GM23248 (cell line): ENCODE results near the gene PPBP. TPM values are rescaled to one million over a fixed set of nuclear protein-coding genes. Genes with fewer than 3 reads are reported as not detected.
A peak's percentile ranks its signal among the peaks of the same experiment; 100 is the strongest.

ENCODE experiments used
- DNase-seq: peaks from one replicate; pipeline ENCODE4 v3.0.0-alpha.2; 2015
- H2AFZ ChIP-seq: fragments of 200-600 bp; sonication (generic); 2 replicates; pipeline ENCODE4 v1.6.1; 2016; ENCODE audit warnings: antibody characterized with exemption
- H3F3A ChIP-seq: fragments of 200-600 bp; sonication (generic); 2 replicates; pipeline ENCODE4 v1.6.1; 2016; ENCODE audit warnings: mild to moderate bottlenecking, antibody characterized with exemption, mixed run types; ENCODE audit not compliant: insufficient read depth
- H3K27ac ChIP-seq: fragments of 200-600 bp; sonication (generic); 2 replicates; pipeline ENCODE4 v1.5.1; 2016; ENCODE audit warnings: mild to moderate bottlenecking
- H3K27me3 ChIP-seq: fragments of 200-600 bp; sonication (generic); replicated peaks from 2 replicates; pipeline ENCODE4 v1.6.1; 2016; ENCODE audit warnings: mild to moderate bottlenecking; ENCODE audit not compliant: insufficient read depth
- H3K36me3 ChIP-seq: fragments of 200-600 bp; sonication (generic); 2 replicates; pipeline ENCODE4 v1.6.1; 2016; ENCODE audit warnings: low read depth, mild to moderate bottlenecking
- H3K4me1 ChIP-seq: fragments of 200-600 bp; sonication (generic); 2 replicates; pipeline ENCODE4 v1.6.1; 2016; ENCODE audit warnings: mild to moderate bottlenecking; ENCODE audit not compliant: insufficient read depth
- H3K4me2 ChIP-seq: fragments of 200-600 bp; sonication (generic); one replicate; pipeline ENCODE4 v1.6.1; 2016; ENCODE audit warnings: mild to moderate bottlenecking; ENCODE audit not compliant: unreplicated experiment
- H3K4me3 ChIP-seq: fragments of 200-600 bp; sonication (generic); 2 replicates; pipeline ENCODE4 v1.5.1; 2016; ENCODE audit warnings: mild to moderate bottlenecking
- H3K79me2 ChIP-seq: fragments of 200-600 bp; sonication (generic); 2 replicates; pipeline ENCODE4 v1.6.1; 2016; ENCODE audit warnings: mild to moderate bottlenecking; ENCODE audit not compliant: insufficient read depth
- H3K9ac ChIP-seq: fragments of 200-600 bp; sonication (generic); 2 replicates; pipeline ENCODE4 v1.6.1; 2016; ENCODE audit warnings: mild to moderate bottlenecking
- H3K9me2 ChIP-seq: fragments of 200-600 bp; sonication (generic); 2 replicates; pipeline ENCODE4 v1.6.1; 2016; ENCODE audit warnings: mixed run types, mild to moderate bottlenecking, moderate library complexity; ENCODE audit not compliant: insufficient read depth
- H3K9me3 ChIP-seq: fragments of 200-600 bp; sonication (generic); one replicate; pipeline ENCODE4 v1.6.1; 2017; ENCODE audit warnings: low read depth
- H4K20me1 ChIP-seq: fragments of 200-600 bp; sonication (generic); 2 replicates; pipeline ENCODE4 v1.6.0; 2016; ENCODE audit not compliant: insufficient read depth
- EZH2 ChIP-seq: fragments of 200-600 bp; sonication (generic); IDR thresholded peaks from 2 replicates; pipeline ENCODE4 v1.6.1; 2018; ENCODE audit warnings: antibody characterized with exemption, mild to moderate bottlenecking; ENCODE audit not compliant: insufficient read depth, poor library complexity, severe bottlenecking
- EZH2phosphoT487 ChIP-seq: fragments of 200-600 bp; sonication (generic); IDR thresholded peaks from 2 replicates; pipeline ENCODE4 v1.6.1; 2018; ENCODE audit warnings: antibody characterized with exemption, moderate library complexity, mild to moderate bottlenecking, low read depth; ENCODE audit not compliant: insufficient read depth
- WGBS, 2 experiments: methylation state at CpG; one replicate each; pipeline ENCODE4 v1.1.6; 2015 to 2017; ENCODE audit warnings: low lambda C conversion rate in 2 of 2, low coverage in 1 of 2; ENCODE audit errors: missing lambda C conversion rate in 2 of 2; 5-methylcytosine and 5-hydroxymethylcytosine counted together
- in situ Hi-C: fragments of 300-500 bp; cut with MboI; formaldehyde crosslinking; loops from 2 replicates; pipeline ENCODE4 v1.15.0; 2020
- polyA plus RNA-seq: library from polyadenylated mRNA; unstranded; fragments of >200 nt; fragmentation: Nextera tagmentation; extraction: Ambion mirVana; gene quantifications from 2 replicates; pipeline ENCODE4 v1.2.1, GENCODE V29; 2016
- total RNA-seq: library from RNA; depleted of rRNA; stranded (reverse); fragments of >200 nt; shearing (Covaris generic); gene quantifications from 2 replicates; pipeline ENCODE4 v1.2.3, GENCODE V29; 2014

The PPBP gene
- total and polyA plus RNA-seq, 2 experiments from 2014 or later, result not detected

GRCh38 chr4:74005528-74005927, 17.5 kb upstream of the PPBP start:
- H3F3A ChIP-seq, result peaks cover 23% of the 10 kb centered on the region
- H3K27me3 ChIP-seq, result no peaks in the 10 kb centered on the region
- no peaks in the 10 kb centered on the region for H3K79me2 ChIP-seq
- no peaks in the 10 kb centered on the region for H3K9me3 ChIP-seq
- H4K20me1 ChIP-seq, result no peaks in the 10 kb centered on the region
- TF ChIP-seq EZH2phosphoT487, result no peak
- no peak for TF ChIP-seq EZH2
- no peak overlapping the region for H2AFZ ChIP-seq
- no peaks in the 10 kb centered on the region for H3K36me3 ChIP-seq
- H3K9me2 ChIP-seq, result no peaks in the 10 kb centered on the region
- 0 out of 2 replicates have a peak overlapping the region, but pooled peaks have one; percentile 1 for H3K9ac ChIP-seq
- peak; percentile 10 for DNase-seq
- peak overlapping the region; percentile 52 for H3K4me2 ChIP-seq
- in situ Hi-C loops, result no loop called here
- peak overlapping the region; percentile 13; the same call in 1 of the 2 replicates for H3K4me3 ChIP-seq
- H3K4me1 ChIP-seq, result peaks cover 17% of the 10 kb centered on the region
- WGBS, 2 experiments, result 29 to 30% methylated on average over 3 of the region's 3 CpGs
- H3K27ac ChIP-seq, result peak overlapping the region; percentile 49; the same call in 1 of the 2 replicates

- 85 to 88% methylated on average over 4 of the region's 4 CpGs for WGBS, 2 experiments
- Histone ChIP-seq H3K4me2 (no peak overlapping the region), H3K9me3 (no peaks in the 10 kb centered on the region), H4K20me1 (no peaks in the 10 kb centered on the region), H3K27ac (no peak overlapping the region), H3K27me3 (no peaks in the 10 kb centered on the region), H2AFZ (no peak overlapping the region), H3K79me2 (no peaks in the 10 kb centered on the region), H3K36me3 (no peaks in the 10 kb centered on the region), H3K9me2 (no peaks in the 10 kb centered on the region), H3F3A (peaks cover 23% of the 10 kb centered on the region), H3K4me3 (no peak overlapping the region), H3K9ac (no peak overlapping the region), H3K4me1 (peaks cover 17% of the 10 kb centered on the region)
- no peak for TF ChIP-seq EZH2phosphoT487
- TF ChIP-seq EZH2, result no peak
- in situ Hi-C loops, result no loop called here
- DNase-seq, result no peak
Measured at GRCh38 chr4:74004668-74005067, 16.7 kb upstream of the PPBP start.

- Histone ChIP-seq H3K4me1 (peaks cover 4% of the 10 kb centered on the region), H3K4me3 (no peak overlapping the region), H3K4me2 (no peak overlapping the region), H3K9ac (no peak overlapping the region), H3K9me3 (no peaks in the 10 kb centered on the region), H3K27me3 (0 out of 2 replicates have a peak, but pooled peaks cover 4% of the 10 kb centered on the region), H3F3A (peaks cover 7% of the 10 kb centered on the region), H3K27ac (no peak overlapping the region), H2AFZ (no peak overlapping the region), H3K36me3 (no peaks in the 10 kb centered on the region), H3K79me2 (no peaks in the 10 kb centered on the region), H4K20me1 (no peaks in the 10 kb centered on the region), H3K9me2 (no peaks in the 10 kb centered on the region)
- TF ChIP-seq EZH2, result no peak
- TF ChIP-seq EZH2phosphoT487, result no peak
- 92% methylated on average over 6 of the region's 6 CpGs for WGBS, 2 experiments
- in situ Hi-C loops, result no loop called here
- DNase-seq, result no peak
Measured at GRCh38 chr4:74000301-74000700, 12.3 kb upstream of the PPBP start.

- Histone ChIP-seq H3K9me2 (no peaks in the 10 kb centered on the region), H3K4me3 (peak within 1 kb of the TSS; percentile 66), H3K27me3 (0 out of 2 replicates have a peak, but pooled peaks cover 4% of the 10 kb centered on the region), H3F3A (no peaks in the 10 kb centered on the region), H3K36me3 (no peaks in the 10 kb centered on the region), H3K9ac (peak within 1 kb of the TSS; percentile 2; the same call in 1 of the 2 replicates), H3K9me3 (no peaks in the 10 kb centered on the region), H4K20me1 (no peaks in the 10 kb centered on the region), H2AFZ (peak within 1 kb of the TSS; percentile 83), H3K4me2 (peak within 1 kb of the TSS; percentile 69), H3K79me2 (no peaks in the 10 kb centered on the region), H3K4me1 (no peaks in the 10 kb centered on the region), H3K27ac (no peak within 1 kb of the TSS)
- DNase-seq, result peak; percentile 63
- WGBS, 2 experiments, result 13 to 20% methylated on average over 43 to 44 of the region's 46 CpGs
- in situ Hi-C loops, result no loop called here
- no peak for TF ChIP-seq EZH2phosphoT487
- no peak for TF ChIP-seq EZH2
Measured at GRCh38 chr4:73998040-73999011, 10.3 kb upstream of the PPBP start, which contains the start of gene CXCL5. CXCL5 (minus strand) TSS chr4:73998677; CDS start chr4:73998581, 96 bp downstream.
